Measurements from ENCODE around the gene TMEM127. TPM values are rescaled to one million over a fixed set of nuclear protein-coding genes. Genes with fewer than 3 reads are reported as not detected.
A peak's percentile ranks its signal among the peaks of the same experiment; 100 is the strongest.
"Not testable (repeated sequence)": the region's sequence is repeated elsewhere in the genome, so short reads cannot be mapped to it uniquely, and the experiment has no call there.

TMEM127 gene
- total RNA-seq, 1 experiment from 2014 or later, result 8.1 TPM

- DNase-seq (ENCODE audit: low spot score), result no peak
- in situ Hi-C loops (cut with HindIII; ENCODE audit: low sequenced_read_pairs), result no loop called here
Measured at GRCh38 chr2:96247009-96247408, 18.8 kb downstream of the TMEM127 start.

GRCh38 chr2:96245609-96246390 is 20.0 kb downstream of the TMEM127 start:
- in situ Hi-C loops (cut with HindIII; ENCODE audit: low sequenced_read_pairs), result no loop called here
- DNase-seq (ENCODE audit: low spot score), result no peak

- in situ Hi-C loops (cut with HindIII; ENCODE audit: low sequenced_read_pairs), result no loop called here
- DNase-seq (ENCODE audit: low spot score), result no peak
Measured at GRCh38 chr2:96243843-96244242, 22.0 kb downstream of the TMEM127 start.

- no peak for DNase-seq (ENCODE audit: low spot score)
- in situ Hi-C loops (cut with HindIII; ENCODE audit: low sequenced_read_pairs), result no loop called here
Measured at GRCh38 chr2:96241900-96242611, 23.7 kb downstream of the TMEM127 start.

GRCh38 chr2:96241227-96241626 is 24.6 kb downstream of the TMEM127 start:
- DNase-seq (ENCODE audit: low spot score), result no peak
- in situ Hi-C loops (cut with HindIII; ENCODE audit: low sequenced_read_pairs), result no loop called here

- in situ Hi-C loops (cut with HindIII; ENCODE audit: low sequenced_read_pairs), result no loop called here
- DNase-seq (ENCODE audit: low spot score), result peak; percentile 95
Measured at GRCh38 chr2:96240341-96241038, 25.3 kb downstream of the TMEM127 start.

- in situ Hi-C loops (cut with HindIII; ENCODE audit: low sequenced_read_pairs), result no loop called here
- DNase-seq (ENCODE audit: low spot score), result no peak
Measured at GRCh38 chr2:96239745-96240264, 26.0 kb downstream of the TMEM127 start.

- in situ Hi-C loops (cut with HindIII; ENCODE audit: low sequenced_read_pairs), result no loop called here
- no peak for DNase-seq (ENCODE audit: low spot score)
Measured at GRCh38 chr2:96239091-96239490, 26.7 kb downstream of the TMEM127 start.

GRCh38 chr2:96238266-96238665 is 27.5 kb downstream of the TMEM127 start:
- in situ Hi-C loops (cut with HindIII; ENCODE audit: low sequenced_read_pairs), result no loop called here
- no peak for DNase-seq (ENCODE audit: low spot score)

- DNase-seq (ENCODE audit: low spot score), result no peak
- in situ Hi-C loops (cut with HindIII; ENCODE audit: low sequenced_read_pairs), result no loop called here
Measured at GRCh38 chr2:96236882-96237281, 28.9 kb downstream of the TMEM127 start.

GRCh38 chr2:96233880-96234316 is 31.9 kb downstream of the TMEM127 start:
- in situ Hi-C loops (cut with HindIII; ENCODE audit: low sequenced_read_pairs), result no loop called here

GRCh38 chr2:96233436-96233835 is 32.4 kb downstream of the TMEM127 start:
- no peak for DNase-seq (ENCODE audit: low spot score)
- in situ Hi-C loops (cut with HindIII; ENCODE audit: low sequenced_read_pairs), result no loop called here

More at GRCh38 chr2:96233880-96234316, 31.9 kb downstream of the TMEM127 start:
- no peak for DNase-seq (ENCODE audit: low spot score)

GRCh38 chr2:96231316-96231715 is 34.5 kb downstream of the TMEM127 start:
- in situ Hi-C loops (cut with HindIII; ENCODE audit: low sequenced_read_pairs), result no loop called here
- no peak for DNase-seq (ENCODE audit: low spot score)

GRCh38 chr2:96225016-96225533 is 40.7 kb downstream of the TMEM127 start:
- in situ Hi-C loops (cut with HindIII; ENCODE audit: low sequenced_read_pairs), result no loop called here
- DNase-seq (ENCODE audit: low spot score), result no peak

- DNase-seq (ENCODE audit: low spot score); in situ Hi-C loops (cut with HindIII; ENCODE audit: low sequenced_read_pairs): not testable (repeated sequence)
Measured at GRCh38 chr2:96221106-96221505, 44.7 kb downstream of the TMEM127 start.

- DNase-seq (ENCODE audit: low spot score); in situ Hi-C loops (cut with HindIII; ENCODE audit: low sequenced_read_pairs): not testable (repeated sequence)
Measured at GRCh38 chr2:96219959-96220358, 45.8 kb downstream of the TMEM127 start.

- DNase-seq (ENCODE audit: low spot score), result no peak
- in situ Hi-C loops (cut with HindIII; ENCODE audit: low sequenced_read_pairs), result no loop called here
Measured at GRCh38 chr2:96218508-96219131, 47.2 kb downstream of the TMEM127 start.

- no peak for DNase-seq (ENCODE audit: low spot score)
- in situ Hi-C loops (cut with HindIII; ENCODE audit: low sequenced_read_pairs), result no loop called here
Measured at GRCh38 chr2:96214554-96214953, 51.2 kb downstream of the TMEM127 start.

- no peak for DNase-seq (ENCODE audit: low spot score)
- in situ Hi-C loops (cut with HindIII; ENCODE audit: low sequenced_read_pairs), result no loop called here
Measured at GRCh38 chr2:96213379-96213778, 52.4 kb downstream of the TMEM127 start.

All from G401 (cell line).